ENCODE data around the gene ADAMTS2. TPM values are rescaled to one million over a fixed set of nuclear protein-coding genes. Genes with fewer than 3 reads are reported as not detected.

ADAMTS2 gene
- total and polyA plus RNA-seq, 2 of the 8 experiments (the other 6 are each of a cell fraction or from before 2014, with no cell fraction given), result 6.6 to 7.3 TPM

DNA sequence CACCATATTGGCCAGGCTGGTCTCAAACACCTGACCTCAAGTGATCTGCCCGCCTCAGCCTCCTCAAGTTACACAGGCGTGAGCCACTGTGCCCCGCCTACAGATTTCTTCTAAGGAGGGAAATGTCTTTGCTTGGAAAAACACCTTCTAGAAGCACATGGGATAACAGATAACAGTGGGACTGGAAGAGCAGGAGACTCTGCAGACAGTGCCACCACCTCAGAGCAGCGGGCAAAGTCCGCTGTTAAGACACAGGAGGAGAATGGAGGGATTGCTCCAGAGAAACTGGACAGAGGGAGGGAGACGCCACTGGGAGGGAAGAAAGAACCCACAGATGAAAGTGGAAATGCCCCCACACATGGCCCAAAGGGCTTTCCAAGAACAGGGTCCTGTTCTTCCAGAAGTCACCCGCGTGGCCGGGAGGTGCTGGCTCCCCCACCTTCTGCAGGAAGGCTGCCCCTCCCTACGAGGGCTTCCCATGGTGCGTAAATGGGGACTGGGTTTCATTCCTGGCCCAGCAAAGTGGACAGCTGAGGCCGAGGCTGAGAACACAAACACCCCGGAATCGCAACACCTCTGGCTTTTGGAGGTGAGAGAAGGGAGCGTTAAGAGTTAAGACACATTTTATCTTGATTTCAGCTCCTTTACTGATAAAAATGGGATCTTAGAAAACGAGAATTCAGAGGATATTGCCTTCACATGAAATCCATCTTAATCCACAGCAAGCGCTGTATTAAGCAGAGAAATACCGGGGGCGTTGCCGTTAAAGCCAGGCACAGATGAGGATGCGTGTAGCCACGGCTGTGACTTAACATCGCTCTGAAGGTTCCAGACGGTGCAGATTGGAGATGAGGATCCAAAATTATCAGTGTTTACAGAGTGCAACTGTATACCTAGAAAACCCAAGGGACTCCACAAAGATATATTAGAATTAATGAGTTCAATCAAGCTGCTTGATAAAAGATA, 11.2 kb downstream of the ADAMTS2 start:
- Histone ChIP-seq H2BK12ac (ENCODE audit: low read depth, low read length) (no peak overlapping the region), H4K91ac (replicated peaks; ENCODE audit: insufficient read length, low read length) (no peak overlapping the region), H3K4me3 (ENCODE audit: extremely low read depth in 1 of 4, insufficient read depth in 2 of 4, low read depth in 3 of 4, low read length in 4 of 4) (no peak overlapping the region), H3K18ac (ENCODE audit: extremely low read depth, low read length) (no peak overlapping the region), H3K4me1 (replicated peaks in 1 of 4; ENCODE audit: control insufficient read depth in 3 of 4, insufficient read depth in 4 of 4, low read length in 3 of 4) (peaks cover 0 to 10% (median 0%) of the 10 kb centered on the region in 4 experiments; a peak in 3 of 7 replicates), H3K79me2 (ENCODE audit: control insufficient read depth in 1 of 2, insufficient read depth in 2 of 2, low read length in 2 of 2) (no peaks in the 10 kb centered on the region), H3K9ac (replicated peaks in 1 of 4; ENCODE audit: extremely low read depth in 1 of 4, low read depth in 3 of 4, low read length in 3 of 4) (no peak overlapping the region), H2BK20ac (ENCODE audit: low read length) (no peak overlapping the region), H3K23me2 (ENCODE audit: low read depth, low read length) (no peaks in the 10 kb centered on the region), H3K9me3 (ENCODE audit: insufficient read depth in 2 of 2, low read depth in 1 of 2, low read length in 1 of 2) (no peaks in the 10 kb centered on the region), H3K79me1 (ENCODE audit: low read depth, low read length) (peaks cover 3% of the 10 kb centered on the region), H3K23ac (ENCODE audit: insufficient read length) (no peak overlapping the region), H3K56ac (replicated peaks; ENCODE audit: insufficient read length, low read depth, low read length) (no peak overlapping the region), H2BK120ac (replicated peaks; ENCODE audit: low read depth, low read length) (no peak overlapping the region), H2BK5ac (ENCODE audit: low read depth, low read length) (no peak overlapping the region), H3K4ac (replicated peaks; ENCODE audit: insufficient read length, low read depth, low read length) (no peak overlapping the region), H4K8ac (ENCODE audit: extremely low read depth, insufficient read depth, low read length) (no peak overlapping the region), H3K4me2 (ENCODE audit: insufficient read depth in 1 of 2, low read depth in 2 of 2, low read length in 2 of 2) (no peak overlapping the region), H4K5ac (ENCODE audit: insufficient read length, low read depth, low read length) (no peak overlapping the region), H3K14ac (ENCODE audit: insufficient read length) (no peak overlapping the region), H3K36me3 (ENCODE audit: control insufficient read depth in 2 of 4, insufficient read depth in 4 of 4, low read length in 3 of 4) (no peaks in the 10 kb centered on the region), H2AFZ (ENCODE audit: low read length) (no peak overlapping the region), H2AK5ac (ENCODE audit: low read depth, low read length) (no peak overlapping the region), H4K20me1 (replicated peaks in 1 of 2; ENCODE audit: control insufficient read depth in 1 of 2, insufficient read depth in 2 of 2, low read length in 2 of 2) (no peaks in the 10 kb centered on the region), H2BK15ac (ENCODE audit: low read length) (0 out of 2 replicates have a peak overlapping the region, but pooled peaks have one; percentile 72), H3K27me3 (replicated peaks in 1 of 4; ENCODE audit: control insufficient read depth in 3 of 4, extremely low read depth in 1 of 4, insufficient read depth in 3 of 4, low read length in 3 of 4) (no peaks in the 10 kb centered on the region), H3K27ac (ENCODE audit: low read depth, low read length) (no peak overlapping the region)
- FAIRE-seq, result no peak
- ChIA-PET CTCF (ENCODE audit: partially characterized antibody) (interaction anchor here (0.8 to 2.9 kb wide), 5 partner anchors 9 to 167 kb away, joined by 3 to 13 read pairs (median 5); no protein-coding TSS in a partner anchor), POLR2A (ENCODE audit: partially characterized antibody) (interaction anchor here (1.8 kb wide), 1 partner anchor 9 kb away, joined by 4 read pairs; no protein-coding TSS in a partner anchor)
- WGBS, 2 experiments (ENCODE audit: extremely low coverage in 1 of 2, insufficient coverage in 1 of 2, insufficient read length in 1 of 2, insufficient replicate concordance in 2 of 2, low coverage in 1 of 2, low lambda C conversion rate in 2 of 2, missing lambda C conversion rate in 1 of 2), result 81% methylated on average over 24 of the region's 24 CpGs; no CpG with 5 or more reads in 1 of the 2 experiments
- DNase-seq (ENCODE audit: low read depth in 1 of 2, low spot score in 2 of 2), result no peak
- TF ChIP-seq E2F6 (IDR thresholded peaks at IDR 0.05), result peak; percentile 57; the same call in 1 of the 2 replicates
- no peak for TF ChIP-seq TEAD4 (IDR thresholded peaks at IDR 0.05; ENCODE audit: low read depth, low read length)
- TF ChIP-seq, protein P1, sequence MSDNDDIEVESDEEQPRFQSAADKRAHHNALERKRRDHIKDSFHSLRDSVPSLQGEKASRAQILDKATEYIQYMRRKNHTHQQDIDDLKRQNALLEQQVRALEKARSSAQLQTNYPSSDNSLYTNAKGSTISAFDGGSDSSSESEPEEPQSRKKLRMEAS (IDR thresholded peaks at IDR 0.05), result peak; percentile 14; the same call in 1 of the 2 replicates
